GM23338 (cell line): ENCODE data around the gene C1QTNF2.

ENCODE experiments used
- CREB1 ChIP-seq: fragments of 250-450 bp; sonication (Bioruptor Pico); IDR thresholded peaks from 2 replicates; pipeline ENCODE4 v1.5.0; 2020; ENCODE audit warnings: low read depth, mild to moderate bottlenecking, moderate library complexity
- EZH2phosphoT487 ChIP-seq: fragments of 200-600 bp; sonication (generic); IDR thresholded peaks from one replicate; pipeline ENCODE4 v1.8.1; 2018; ENCODE audit warnings: antibody characterized with exemption; ENCODE audit not compliant: unreplicated experiment
- REST ChIP-seq: IDR thresholded peaks from one replicate; pipeline ENCODE4 v1.6.1; 2018; ENCODE audit warnings: antibody characterized with exemption; ENCODE audit not compliant: unreplicated experiment
- TF ChIP-seq, protein P1 (sequence below), 2 experiments: fragments of 200-600 bp in 1 of 2; sonication (generic) in 1 of 2; conservative IDR thresholded peaks; 2 replicates each; pipeline versions ENCODE4 v1.5.1 to v1.6.1; 2016 to 2017; ENCODE audit warnings: antibody characterized with exemption in 2 of 2, low read depth in 2 of 2, mild to moderate bottlenecking in 2 of 2, moderate library complexity in 1 of 2

- TF ChIP-seq, protein P1, sequence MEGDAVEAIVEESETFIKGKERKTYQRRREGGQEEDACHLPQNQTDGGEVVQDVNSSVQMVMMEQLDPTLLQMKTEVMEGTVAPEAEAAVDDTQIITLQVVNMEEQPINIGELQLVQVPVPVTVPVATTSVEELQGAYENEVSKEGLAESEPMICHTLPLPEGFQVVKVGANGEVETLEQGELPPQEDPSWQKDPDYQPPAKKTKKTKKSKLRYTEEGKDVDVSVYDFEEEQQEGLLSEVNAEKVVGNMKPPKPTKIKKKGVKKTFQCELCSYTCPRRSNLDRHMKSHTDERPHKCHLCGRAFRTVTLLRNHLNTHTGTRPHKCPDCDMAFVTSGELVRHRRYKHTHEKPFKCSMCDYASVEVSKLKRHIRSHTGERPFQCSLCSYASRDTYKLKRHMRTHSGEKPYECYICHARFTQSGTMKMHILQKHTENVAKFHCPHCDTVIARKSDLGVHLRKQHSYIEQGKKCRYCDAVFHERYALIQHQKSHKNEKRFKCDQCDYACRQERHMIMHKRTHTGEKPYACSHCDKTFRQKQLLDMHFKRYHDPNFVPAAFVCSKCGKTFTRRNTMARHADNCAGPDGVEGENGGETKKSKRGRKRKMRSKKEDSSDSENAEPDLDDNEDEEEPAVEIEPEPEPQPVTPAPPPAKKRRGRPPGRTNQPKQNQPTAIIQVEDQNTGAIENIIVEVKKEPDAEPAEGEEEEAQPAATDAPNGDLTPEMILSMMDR (conservative IDR thresholded peaks at IDR 0.05; ENCODE audit: low read depth in 2 of 2), result no peak
- TF ChIP-seq REST (no peak), EZH2phosphoT487 (no peak), CREB1 (CRISPR knock-in tag) (no peak)
Measured at GRCh38 chr5:160419458-160420330, 49.3 kb upstream of the C1QTNF2 start.
